ENCODE data around the gene NUTM1.

NUTM1 gene

GRCh38 chr15:34358367-34358766 lies 15.3 kb downstream of the NUTM1 start:
- no peak for DNase-seq (ENCODE audit: low read depth)
- TF ChIP-seq CTCF (IDR thresholded peaks at IDR 0.05; ENCODE audit: insufficient read depth, low read depth, low read length, missing control alignments), result no peak
- no peak overlapping the region for H3K4me3 ChIP-seq (ENCODE audit: low read depth, low read length)

GRCh38 chr15:34358948-34359347 lies 15.8 kb downstream of the NUTM1 start:
- no peak for TF ChIP-seq CTCF (IDR thresholded peaks at IDR 0.05; ENCODE audit: insufficient read depth, low read depth, low read length, missing control alignments)
- H3K4me3 ChIP-seq (ENCODE audit: low read depth, low read length), result no peak overlapping the region
- no peak for DNase-seq (ENCODE audit: low read depth)

- no peak overlapping the region for H3K4me3 ChIP-seq (ENCODE audit: low read depth, low read length)
Observed at GRCh38 chr15:34359416-34359815, 16.3 kb downstream of the NUTM1 start.

GRCh38 chr15:34360298-34360697 lies 17.2 kb downstream of the NUTM1 start:
- H3K4me3 ChIP-seq (ENCODE audit: low read depth, low read length), result no peak overlapping the region
- no peak for DNase-seq (ENCODE audit: low read depth)
- no peak for TF ChIP-seq CTCF (IDR thresholded peaks at IDR 0.05; ENCODE audit: insufficient read depth, low read depth, low read length, missing control alignments)

More at GRCh38 chr15:34359416-34359815, 16.3 kb downstream of the NUTM1 start:
- DNase-seq (ENCODE audit: low read depth), result no peak
- TF ChIP-seq CTCF (IDR thresholded peaks at IDR 0.05; ENCODE audit: insufficient read depth, low read depth, low read length, missing control alignments), result no peak

GRCh38 chr15:34361278-34361677 lies 18.2 kb downstream of the NUTM1 start:
- no peak overlapping the region for H3K4me3 ChIP-seq (ENCODE audit: low read depth, low read length)
- no peak for TF ChIP-seq CTCF (IDR thresholded peaks at IDR 0.05; ENCODE audit: insufficient read depth, low read depth, low read length, missing control alignments)
- no peak for DNase-seq (ENCODE audit: low read depth)

GRCh38 chr15:34362047-34362773 lies 19.1 kb downstream of the NUTM1 start:
- TF ChIP-seq CTCF (IDR thresholded peaks at IDR 0.05; ENCODE audit: insufficient read depth, low read depth, low read length, missing control alignments), result no peak
- DNase-seq (ENCODE audit: low read depth), result no peak
- H3K4me3 ChIP-seq (ENCODE audit: low read depth, low read length), result no peak overlapping the region

- H3K4me3 ChIP-seq (ENCODE audit: low read depth, low read length), result no peak overlapping the region
- TF ChIP-seq CTCF (IDR thresholded peaks at IDR 0.05; ENCODE audit: insufficient read depth, low read depth, low read length, missing control alignments), result no peak
- DNase-seq (ENCODE audit: low read depth), result no peak
Observed at GRCh38 chr15:34364041-34364440, 20.9 kb downstream of the NUTM1 start.

All from GM12865 (cell line).